T-cell (primary cell): Measurements from ENCODE around the gene DKKL1. TPM values are rescaled to one million over a fixed set of nuclear protein-coding genes. Genes with fewer than 3 reads are reported as not detected.
A peak's percentile ranks its signal among the peaks of the same experiment; 100 is the strongest.

Experiments used
- ATAC-seq, 4 experiments: fragments of 200-7000 bp in 3 of 4; fragments of 150-1000 bp in 1 of 4; cut with Tn5 transposase; replicated peaks in 1 of 4; 1 replicate in 3 of 4; 2 replicates in 1 of 4; pipeline ENCODE4 v1.10.0; 2021; ENCODE audit warnings: moderate library complexity in 3 of 4, mild to moderate bottlenecking in 2 of 4, moderate number of reproducible peaks in 1 of 4
- CTCF ChIA-PET, 2 donors: fragments of 300-600 bp; sonication (Branson Sonifier 250); formaldehyde crosslinking; loops; one replicate each; lab custom pipeline; 2022; ENCODE audit warnings: antibody characterized with exemption in 2 of 2; lab: Charles Lee
- POLR2A ChIA-PET, 2 donors: fragments of 300-600 bp; sonication (Branson Sonifier 250); formaldehyde crosslinking; loops; one replicate each; lab custom pipeline; 2022; ENCODE audit warnings: antibody characterized with exemption in 2 of 2; lab: Charles Lee
- DNase-seq, 35 experiments: peaks; one replicate each; pipeline versions ENCODE4 v3.0.0 to v3.0.0-alpha.2; 2013 to 2023
- H3K27ac ChIP-seq: one replicate; pipeline ENCODE4 v1.5.1; 2013; ENCODE audit warnings: low read length
- H3K27me3 ChIP-seq, 2 experiments: replicated peaks in 1 of 2; 1 replicate in 1 of 2; 2 replicates in 1 of 2; pipeline versions ENCODE4 v1.6.1 to v1.7.0; 2013; ENCODE audit warnings: low read length in 1 of 2, mixed read lengths in 1 of 2; ENCODE audit not compliant: control insufficient read depth in 2 of 2, insufficient read depth in 2 of 2; ENCODE audit errors: extremely low read depth in 1 of 2
- H3K36me3 ChIP-seq, 2 donors: 1 replicate in 1 of 2; 2 replicates in 1 of 2; pipeline versions ENCODE4 v1.6.1 to v1.7.0; 2013; ENCODE audit warnings: low read length in 1 of 2; ENCODE audit not compliant: control insufficient read depth in 2 of 2, insufficient read depth in 1 of 2; ENCODE audit errors: extremely low read depth in 1 of 2
- H3K4me1 ChIP-seq, 2 experiments: 1 replicate in 1 of 2; 2 replicates in 1 of 2; pipeline versions ENCODE4 v1.6.1 to v1.7.0; 2013; ENCODE audit warnings: low read length in 2 of 2, mixed read lengths in 1 of 2; ENCODE audit not compliant: insufficient read depth in 2 of 2, control insufficient read depth in 1 of 2; ENCODE audit errors: extremely low read depth in 1 of 2
- H3K4me3 ChIP-seq, 2 donors: 1 replicate in 1 of 2; 2 replicates in 1 of 2; pipeline versions ENCODE4 v1.5.1 to v1.7.0; 2013; ENCODE audit warnings: mild to moderate bottlenecking in 2 of 2, low read length in 1 of 2, moderate library complexity in 1 of 2; ENCODE audit not compliant: control insufficient read depth in 1 of 2; ENCODE audit errors: extremely low read depth in 1 of 2
- H3K9me3 ChIP-seq: 2 replicates; pipeline ENCODE4 v1.7.0; 2013
- H3K27ac Mint-ChIP-seq, 2 donors: one replicate each; pipeline ENCODE4 v1.8.0; 2020 to 2021; ENCODE audit warnings: mild to moderate bottlenecking in 2 of 2, mixed read lengths in 2 of 2
- H3K27me3 Mint-ChIP-seq, 2 donors: one replicate each; pipeline ENCODE4 v1.8.0; 2021 to 2022; ENCODE audit warnings: mixed read lengths in 2 of 2
- H3K36me3 Mint-ChIP-seq: one replicate; pipeline ENCODE4 v1.8.0; 2021; ENCODE audit warnings: mixed read lengths
- H3K4me1 Mint-ChIP-seq, 3 donors: one replicate each; pipeline ENCODE4 v1.8.0; 2020 to 2022; ENCODE audit warnings: mixed read lengths in 3 of 3, mild to moderate bottlenecking in 1 of 3
- H3K4me3 Mint-ChIP-seq, 3 donors: one replicate each; pipeline ENCODE4 v1.8.0; 2020 to 2022; ENCODE audit warnings: mild to moderate bottlenecking in 3 of 3, mixed read lengths in 3 of 3, moderate library complexity in 3 of 3
- H3K9me3 Mint-ChIP-seq, 3 donors: one replicate each; pipeline ENCODE4 v1.8.0; 2020 to 2022; ENCODE audit warnings: mixed read lengths in 3 of 3
- WGBS: methylation state at CpG from one replicate; pipeline ENCODE4 v1.1.5; 2013; ENCODE audit warnings: missing lambda C conversion rate; ENCODE audit not compliant: insufficient coverage; 5-methylcytosine and 5-hydroxymethylcytosine counted together
- total RNA-seq, 35 experiments: library from RNA in 6 of 35; stranded (reverse) in 6 of 35; fragments of 120-200 nt in 1 of 35; gene quantifications; one replicate each; pipeline versions ENCODE4 v1.2.1 to v1.2.4 and lab custom pipeline; 2013 to 2026

DKKL1 gene
- total RNA-seq, 5 donors from 2014 or later (not counting 1 experiment from before 2014, with no cell fraction given) = not detected

GRCh38 chr19:49390929-49391359 is 27.3 kb downstream of the DKKL1 start:
- H3K4me3 Mint-ChIP-seq = no peak overlapping the region
- no peaks in the 10 kb centered on the region for H3K36me3 Mint-ChIP-seq
- DNase-seq (no peak), ATAC-seq (no peak)
- H3K9me3 Mint-ChIP-seq = no peaks in the 10 kb centered on the region
- Histone ChIP-seq H3K9me3 (no peaks in the 10 kb centered on the region), H3K27ac (no peak overlapping the region), H3K4me3 (no peak overlapping the region), H3K36me3 (no peaks in the 10 kb centered on the region), H3K4me1 (peaks cover 2 to 23% of the 10 kb centered on the region in 2 experiments), H3K27me3 (peaks cover 0 to 12% of the 10 kb centered on the region in 2 experiments)
- ChIA-PET POLR2A (no interaction called here), CTCF (interaction anchor here (0.6 to 1.4 kb wide), 4 partner anchors 29 to 203 kb away, joined by 3 to 11 read pairs (median 4); no protein-coding TSS in a partner anchor)
- H3K4me1 Mint-ChIP-seq = peaks cover 16 to 24% (median 19%) of the 10 kb centered on the region in 3 donors
- H3K27me3 Mint-ChIP-seq = peaks cover 0 to 1% of the 10 kb centered on the region in 2 donors
- no peak overlapping the region for H3K27ac Mint-ChIP-seq
- WGBS = 82% methylated on average over 4 of the region's 9 CpGs

- H3K9me3 ChIP-seq = no peaks in the 10 kb centered on the region
- peaks cover 0 to 12% of the 10 kb centered on the region in 2 experiments for H3K27me3 ChIP-seq
- H3K4me1 ChIP-seq = peaks cover 2 to 23% of the 10 kb centered on the region in 2 experiments
- no peaks in the 10 kb centered on the region for H3K36me3 ChIP-seq
- no peak overlapping the region for H3K4me3 ChIP-seq
- Mint-ChIP-seq H3K9me3 (no peaks in the 10 kb centered on the region), H3K4me1 (peaks cover 16 to 24% (median 19%) of the 10 kb centered on the region in 3 donors), H3K36me3 (no peaks in the 10 kb centered on the region), H3K4me3 (no peak overlapping the region), H3K27me3 (peaks cover 0 to 1% of the 10 kb centered on the region in 2 donors), H3K27ac (peak overlapping the region; percentile 41 to 59)
- CTCF ChIA-PET = interaction anchor here (0.6 to 1.4 kb wide), 7 partner anchors 28 to 294 kb away, joined by 3 to 11 read pairs (median 4); partner anchors contain the start of gene FLT3LG (in 1 of the 2)
- ATAC-seq = peak; percentile 75 to 84 (median 80)
- peak overlapping the region; percentile 50 for H3K27ac ChIP-seq
- WGBS = 44% methylated on average over 9 of the region's 14 CpGs
- DNase-seq = peak; percentile 56 to 88 (median 71)
- POLR2A ChIA-PET = no interaction called here
These were observed 28.1 kb downstream of the DKKL1 start for GRCh38 chr19:49391581-49392399.

GRCh38 chr19:49393881-49394280 is 30.2 kb downstream of the DKKL1 start:
- Mint-ChIP-seq H3K4me3 (no peak overlapping the region), H3K27me3 (peaks cover 0 to 1% of the 10 kb centered on the region in 2 donors), H3K27ac (no peak overlapping the region), H3K4me1 (peaks cover 21 to 26% (median 26%) of the 10 kb centered on the region in 3 donors), H3K36me3 (no peaks in the 10 kb centered on the region), H3K9me3 (no peaks in the 10 kb centered on the region)
- ATAC-seq = no peak
- Histone ChIP-seq H3K36me3 (no peaks in the 10 kb centered on the region), H3K4me1 (peaks cover 9 to 28% of the 10 kb centered on the region in 2 experiments), H3K9me3 (no peaks in the 10 kb centered on the region), H3K27me3 (peaks cover 0 to 12% of the 10 kb centered on the region in 2 experiments), H3K27ac (no peak overlapping the region), H3K4me3 (no peak overlapping the region)
- POLR2A ChIA-PET = interaction anchor here in 1 of 2 donors (0.6 to 0.8 kb wide), 2 partner anchors 31 to 34 kb away, joined by 3 read pairs; partner anchors contain the start of gene GFY
- no peak for DNase-seq
- CTCF ChIA-PET = interaction anchor here in 1 of 2 donors (1.6 kb wide), 1 partner anchor 12 kb away, joined by 10 read pairs; no protein-coding TSS in a partner anchor
- WGBS = no CpG with 5 or more reads among the region's 5 CpGs

GRCh38 chr19:49395581-49396407 is 32.1 kb downstream of the DKKL1 start:
- H3K27ac Mint-ChIP-seq = no peak overlapping the region
- peaks cover 0 to 1% of the 10 kb centered on the region in 2 donors for H3K27me3 Mint-ChIP-seq
- Histone ChIP-seq H3K27ac (no peak overlapping the region), H3K4me1 (peaks cover 13 to 34% of the 10 kb centered on the region in 2 experiments), H3K4me3 (no peak overlapping the region), H3K36me3 (no peaks in the 10 kb centered on the region), H3K27me3 (peaks cover 0 to 8% of the 10 kb centered on the region in 2 experiments), H3K9me3 (no peaks in the 10 kb centered on the region)
- WGBS = 66% methylated on average over 5 of the region's 15 CpGs
- peaks cover 23 to 29% (median 29%) of the 10 kb centered on the region in 3 donors for H3K4me1 Mint-ChIP-seq
- CTCF ChIA-PET = interaction anchor here (0.5 to 0.6 kb wide), 2 partner anchors 40 to 540 kb away, joined by 4 to 5 read pairs; no protein-coding TSS in a partner anchor
- no peaks in the 10 kb centered on the region for H3K36me3 Mint-ChIP-seq
- DNase-seq = no peak
- POLR2A ChIA-PET = no interaction called here
- no peaks in the 10 kb centered on the region for H3K9me3 Mint-ChIP-seq
- no peak for ATAC-seq
- no peak overlapping the region for H3K4me3 Mint-ChIP-seq

- Histone ChIP-seq H3K9me3 (no peaks in the 10 kb centered on the region), H3K36me3 (no peaks in the 10 kb centered on the region), H3K4me1 (peaks cover 13 to 25% of the 10 kb centered on the region in 2 experiments), H3K27ac (no peak overlapping the region), H3K27me3 (peaks cover 0 to 13% of the 10 kb centered on the region in 2 experiments), H3K4me3 (no peak overlapping the region)
- H3K4me1 Mint-ChIP-seq = peaks cover 18 to 25% (median 24%) of the 10 kb centered on the region in 3 donors
- WGBS = 93% methylated on average over 6 of the region's 8 CpGs
- H3K4me3 Mint-ChIP-seq = no peak overlapping the region
- ChIA-PET POLR2A (no interaction called here), CTCF (interaction anchor here (0.6 kb wide), 2 partner anchors 39 to 67 kb away, joined by 4 to 6 read pairs; no protein-coding TSS in a partner anchor)
- H3K27ac Mint-ChIP-seq = peak overlapping the region in 1 of 2 donors; percentile 5
- no peaks in the 10 kb centered on the region for H3K9me3 Mint-ChIP-seq
- ATAC-seq (no peak), DNase-seq (no peak)
- no peaks in the 10 kb centered on the region for H3K36me3 Mint-ChIP-seq
- H3K27me3 Mint-ChIP-seq = peaks cover 0 to under 1% of the 10 kb centered on the region in 2 donors
These were observed 33.2 kb downstream of the DKKL1 start for GRCh38 chr19:49396738-49397505.
